Measurements from ENCODE around the gene CDK14.
"Not testable (repeated sequence)": the region's sequence is repeated elsewhere in the genome, so short reads cannot be mapped to it uniquely, and the experiment has no call there.

The CDK14 gene

DNA sequence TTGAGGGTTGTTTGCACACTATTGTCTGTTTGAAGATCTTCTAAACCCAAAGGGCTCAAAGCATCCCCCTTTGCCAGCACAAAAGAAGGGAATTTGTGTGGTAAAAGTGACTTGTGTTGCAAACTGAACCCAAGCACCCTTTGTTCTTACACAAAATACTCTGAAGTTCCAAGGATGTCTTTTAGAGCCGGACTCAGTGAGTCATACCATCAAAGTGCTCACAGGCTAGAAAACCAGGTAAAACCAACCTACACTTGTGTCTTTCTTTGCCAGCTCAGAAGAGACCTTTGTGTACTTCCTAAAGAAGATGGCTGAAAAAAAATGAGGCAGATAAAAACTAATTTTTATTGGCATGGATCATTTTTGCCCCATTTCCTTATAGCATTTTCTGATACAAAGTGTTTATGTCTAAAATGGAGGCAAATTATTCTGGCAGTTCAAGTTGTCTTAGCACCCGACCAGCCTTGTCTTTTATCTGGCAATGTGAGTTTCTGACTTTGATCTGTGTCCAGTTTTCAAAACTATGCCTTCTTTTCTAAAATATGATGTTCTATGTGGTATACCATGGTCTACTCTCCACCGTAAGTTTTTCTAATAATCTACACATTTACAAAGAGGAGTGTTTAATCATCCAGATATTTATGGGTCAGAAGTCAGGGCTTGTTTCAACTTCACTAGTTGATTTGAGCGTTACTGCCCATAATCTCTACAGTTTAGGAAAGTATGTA is 539.7 kb downstream of the CDK14 start:
- DNase-seq = no peak

DNA sequence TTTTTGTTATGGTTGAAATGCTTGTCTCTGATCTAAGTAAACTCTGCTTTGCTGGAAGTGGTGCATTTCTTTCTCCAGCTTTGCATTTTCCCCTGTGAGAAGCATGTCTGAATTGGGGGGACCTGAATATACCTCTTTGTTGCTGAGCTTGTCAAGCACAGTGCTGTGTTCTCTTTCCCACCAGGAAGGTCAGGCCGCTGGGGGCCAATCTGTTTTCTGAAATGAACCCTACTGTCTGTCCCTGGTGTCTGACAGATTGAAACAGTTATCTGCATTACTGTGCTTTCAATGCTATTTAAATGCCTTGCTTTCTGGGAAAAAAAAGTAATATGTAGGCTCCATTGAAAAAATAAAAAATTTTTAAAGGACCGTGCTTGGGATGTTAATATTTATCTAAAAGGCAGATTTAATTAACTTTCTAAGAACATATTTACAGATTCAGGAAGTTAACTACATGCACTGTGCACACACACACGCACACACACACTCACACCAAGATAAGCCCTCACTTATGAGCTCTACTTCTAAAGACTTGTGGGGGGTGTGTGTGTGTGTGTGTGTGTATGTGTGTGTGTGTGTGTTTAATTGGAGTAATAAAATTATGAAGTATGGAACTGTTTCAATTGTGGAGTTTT is 541.1 kb downstream of the CDK14 start:
- DNase-seq = no peak

- no peak for DNase-seq
Observed at GRCh38 chr7:91137788-91138368, 541.8 kb downstream of the CDK14 start.

- DNase-seq = no peak
Observed at GRCh38 chr7:91140286-91140685, 544.2 kb downstream of the CDK14 start.

- DNase-seq = no peak
Observed at GRCh38 chr7:91140982-91141381, 544.9 kb downstream of the CDK14 start.

DNA sequence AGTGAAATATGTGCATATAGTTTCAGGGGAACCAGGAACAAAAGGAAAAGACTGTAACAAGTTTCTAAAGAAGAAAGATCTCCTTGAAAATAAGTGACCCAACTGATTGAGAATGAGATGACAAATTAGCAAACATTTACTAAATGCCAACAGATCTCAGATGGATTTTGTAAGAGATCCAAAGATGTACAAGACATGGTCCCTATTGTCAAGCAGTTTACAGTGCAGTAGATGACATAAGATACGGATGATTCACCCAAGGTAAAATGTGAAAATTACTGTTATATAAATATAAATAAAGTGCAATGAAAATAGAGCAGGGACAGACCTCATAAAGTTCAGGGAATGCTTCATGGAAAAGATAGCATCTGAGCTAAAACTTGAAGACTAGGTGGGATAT is 546.6 kb downstream of the CDK14 start:
- no peak for DNase-seq

GRCh38 chr7:91149341-91150246 is 553.5 kb downstream of the CDK14 start:
- DNase-seq = no peak

DNA sequence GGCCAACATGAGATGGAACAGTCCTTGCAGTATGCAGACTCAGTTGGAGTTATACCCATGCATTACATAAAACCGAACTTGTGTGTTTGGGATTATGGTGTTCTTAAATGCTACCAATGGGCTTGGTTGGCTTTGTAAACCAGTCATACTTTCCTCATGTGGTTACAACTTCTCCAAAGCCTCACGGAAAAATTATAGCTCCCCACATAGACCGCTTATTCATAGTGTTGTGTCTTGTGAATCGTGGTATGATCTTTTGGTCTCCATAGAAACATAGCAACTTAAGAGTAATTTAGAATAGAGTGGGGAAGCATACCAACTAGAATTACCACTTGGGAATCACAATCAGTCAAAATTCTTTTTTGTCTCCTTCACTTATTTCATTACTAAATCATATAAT is 555.8 kb downstream of the CDK14 start:
- no peak for DNase-seq

GRCh38 chr7:91156316-91157185 is 560.4 kb downstream of the CDK14 start:
- DNase-seq = no peak

DNA sequence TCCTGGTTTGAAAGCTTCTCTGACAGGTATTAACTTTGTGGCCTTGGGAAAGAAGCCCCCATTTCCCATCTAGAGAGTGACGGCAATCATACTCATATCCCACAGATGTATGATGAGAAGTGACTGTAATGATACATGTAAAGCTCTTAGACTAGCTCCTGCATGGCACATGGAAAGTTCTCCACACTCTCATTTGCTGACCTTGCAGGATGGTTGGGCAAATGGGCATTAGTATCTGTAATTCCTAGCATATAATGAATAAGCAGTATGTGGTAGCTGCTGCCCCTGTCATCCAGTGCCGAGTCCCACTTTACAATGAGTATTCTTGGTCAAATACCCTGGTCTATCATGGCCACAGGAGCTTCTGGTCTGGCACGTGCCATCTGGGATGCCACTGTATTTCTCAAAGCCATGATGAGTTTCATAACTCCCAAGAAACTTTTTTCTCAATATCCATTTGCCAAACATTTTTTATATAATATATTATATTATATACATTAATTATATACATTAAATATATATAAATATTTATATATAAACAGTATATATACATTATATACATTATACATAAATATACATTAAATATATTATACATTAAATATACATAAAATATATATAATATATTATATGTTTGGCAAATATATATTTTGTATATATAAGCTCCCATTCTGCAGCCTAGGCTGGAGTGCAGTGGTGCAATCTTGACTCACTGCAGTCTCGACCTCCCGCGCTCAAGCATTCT is 561.6 kb downstream of the CDK14 start:
- no peak for DNase-seq

DNA sequence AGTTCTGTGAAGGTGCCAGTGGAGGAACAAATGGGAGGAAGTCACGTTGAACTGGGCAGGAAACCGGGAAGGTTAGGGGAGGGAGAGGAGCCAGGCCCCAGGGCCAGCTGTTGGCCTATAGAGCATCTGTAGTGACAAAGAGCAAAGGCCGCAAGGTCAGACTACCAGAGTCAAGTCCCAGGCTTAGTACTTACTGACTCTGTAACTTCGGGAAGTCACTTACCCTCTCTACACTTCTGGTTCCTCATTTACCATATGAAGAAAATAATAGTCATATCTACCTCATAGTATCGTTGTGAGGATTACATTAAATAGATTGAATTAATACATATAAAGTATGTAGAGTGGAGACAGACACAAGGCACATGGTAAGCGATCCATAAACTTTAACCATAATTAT is 566.3 kb downstream of the CDK14 start:
- no peak for DNase-seq

- no peak for DNase-seq
Observed at GRCh38 chr7:91164506-91164905, 568.4 kb downstream of the CDK14 start.

DNA sequence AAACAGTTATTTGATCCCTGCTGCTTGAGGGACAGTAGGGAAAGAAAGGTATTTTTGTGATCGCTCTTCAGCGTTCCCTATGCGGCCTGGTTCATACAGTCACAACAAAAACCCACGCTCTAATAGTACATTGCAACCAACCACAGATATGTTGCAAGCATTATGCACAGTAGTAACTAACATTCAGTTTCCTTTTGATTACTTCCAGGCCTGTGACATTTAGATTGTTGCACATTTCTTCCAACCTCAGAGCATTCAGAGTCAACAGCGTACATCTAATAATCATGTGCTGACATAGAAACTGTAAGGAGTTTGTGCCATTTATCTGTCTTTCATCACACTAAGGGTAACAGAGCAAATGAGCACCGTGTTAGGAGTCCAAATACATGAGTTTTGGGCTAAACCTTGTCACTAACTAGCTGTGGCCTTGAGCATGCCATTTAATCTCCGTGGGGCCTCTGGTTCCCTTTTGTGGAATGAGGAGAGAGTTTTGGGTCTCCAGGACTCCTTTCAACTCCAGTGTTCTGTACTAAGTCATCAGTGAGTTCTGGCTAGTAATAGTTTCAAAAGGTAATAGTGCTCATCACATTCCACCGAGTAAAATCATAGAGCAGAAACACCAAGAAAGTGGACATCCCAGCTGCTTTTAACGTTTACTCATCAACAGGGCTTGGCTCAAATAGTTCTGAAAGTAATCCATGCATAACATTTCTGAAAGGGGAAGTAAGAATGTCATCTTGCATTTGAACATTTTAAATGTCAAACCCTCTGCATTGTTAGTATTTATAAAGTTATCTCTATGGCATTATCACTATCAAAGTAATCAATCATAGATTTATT is 569.1 kb downstream of the CDK14 start:
- no peak for DNase-seq

GRCh38 chr7:91165846-91166230 is 569.7 kb downstream of the CDK14 start:
- no peak for DNase-seq

DNA sequence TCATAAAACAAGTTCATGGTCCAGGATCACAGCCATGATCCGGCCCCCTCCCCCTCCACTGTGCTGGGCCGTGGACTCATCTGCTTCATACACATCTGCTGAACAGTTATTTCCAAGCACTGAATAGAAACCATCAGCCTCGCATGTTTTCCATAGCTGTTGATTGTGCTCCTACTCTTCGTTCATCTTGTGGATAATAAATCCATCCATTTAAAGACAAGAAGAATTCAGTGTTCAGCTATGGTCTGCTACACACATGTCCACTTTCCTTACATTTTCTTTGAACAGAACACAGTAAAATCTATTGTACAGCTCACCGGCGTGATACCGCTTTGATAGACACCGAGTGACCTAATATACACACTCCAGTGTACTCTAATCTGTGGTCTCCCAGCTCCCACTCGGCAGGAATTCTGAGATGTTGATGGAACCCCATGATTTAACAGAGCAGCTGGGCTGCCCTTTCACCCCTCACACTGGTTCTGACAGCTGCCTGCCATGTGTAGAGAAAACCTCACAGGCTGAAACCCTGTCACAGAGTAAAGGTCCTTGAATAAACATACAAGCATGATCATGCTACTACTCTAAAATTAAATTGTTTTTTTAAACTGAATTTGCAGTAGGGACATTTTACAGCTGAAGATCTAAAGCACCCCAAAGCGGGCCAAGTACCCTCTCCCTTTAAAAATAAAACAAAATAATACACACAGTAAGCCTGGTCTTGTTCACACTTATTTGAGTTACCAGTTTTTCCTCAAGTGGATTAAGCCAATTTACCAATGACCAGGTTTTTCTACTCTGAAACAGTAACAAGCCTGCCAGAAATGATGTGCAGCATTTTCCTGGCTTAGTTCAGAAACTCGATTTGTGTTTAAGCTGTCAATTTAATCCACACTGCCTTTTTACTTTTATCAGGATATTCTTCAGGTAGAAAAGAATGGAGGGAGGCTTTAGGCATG is 573.0 kb downstream of the CDK14 start:
- peak in 1 of 2 experiments; percentile 72 for DNase-seq

DNA sequence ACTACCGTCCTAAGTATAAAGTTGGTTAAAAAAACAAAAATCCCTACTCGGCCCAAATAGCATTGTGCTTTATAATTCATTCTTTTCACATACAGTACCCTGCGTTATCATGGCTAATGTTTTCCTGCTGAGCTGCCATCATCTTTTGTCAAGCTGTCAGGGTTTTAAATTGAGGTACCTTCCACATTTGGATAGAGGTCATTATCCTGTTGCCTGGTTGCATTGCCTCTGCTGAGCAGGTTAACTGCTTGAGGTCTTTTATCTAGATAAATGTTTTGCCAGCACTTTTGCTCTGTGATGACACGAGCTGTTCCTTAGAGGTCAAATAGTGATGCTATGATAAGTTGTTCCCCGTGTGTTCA is 573.7 kb downstream of the CDK14 start:
- DNase-seq = peak; percentile 43 to 80

GRCh38 chr7:91173265-91173664 is 577.1 kb downstream of the CDK14 start:
- DNase-seq = not testable (repeated sequence)

DNA sequence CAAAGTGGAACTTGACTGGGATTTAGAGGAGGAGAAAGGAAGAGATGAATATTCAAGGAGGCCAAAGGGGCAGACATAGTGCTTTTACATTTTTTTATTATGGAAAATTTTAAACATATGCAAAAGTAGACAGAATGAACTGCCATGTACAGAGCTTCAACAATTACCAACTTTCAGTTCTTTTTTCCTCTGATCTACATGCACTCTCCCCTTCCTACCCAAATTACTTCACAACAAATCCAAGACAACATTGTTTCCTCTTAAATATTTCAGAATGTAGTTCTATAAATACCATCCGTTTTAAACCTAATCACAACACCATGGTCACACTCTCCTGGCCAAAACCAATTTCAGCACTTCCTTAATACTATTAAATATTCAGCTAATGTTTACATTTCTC is 584.6 kb downstream of the CDK14 start:
- no peak for DNase-seq

GRCh38 chr7:91181949-91182348 is 585.8 kb downstream of the CDK14 start:
- DNase-seq = no peak

All from NCI-H2081 (cell line).